Measurements from ENCODE around the gene FIZ1.

DNA sequence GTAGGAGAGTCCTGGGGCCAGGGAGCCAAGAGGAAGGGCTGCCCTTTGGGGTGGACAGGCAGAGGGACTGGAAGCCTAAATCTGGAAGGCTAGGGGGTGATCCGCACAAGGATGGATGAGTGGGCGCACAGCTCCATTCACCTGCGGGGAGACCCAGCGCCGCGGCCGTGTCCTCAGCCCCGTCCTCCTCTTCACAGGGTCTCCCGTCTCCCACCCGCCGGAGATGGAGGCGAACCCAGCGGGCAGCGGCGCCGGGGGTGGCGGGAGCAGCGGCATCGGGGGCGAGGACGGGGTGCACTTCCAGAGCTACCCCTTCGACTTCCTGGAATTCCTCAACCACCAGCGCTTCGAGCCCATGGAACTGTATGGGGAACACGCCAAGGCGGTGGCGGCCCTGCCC is 14.1 kb upstream of the FIZ1 start:
- TF ChIP-seq POLR2AphosphoS5 (IDR thresholded peaks at IDR 0.05; ENCODE audit: low read depth, low read length) (no peak), TAF1 (IDR thresholded peaks at IDR 0.05; ENCODE audit: borderline replicate concordance, insufficient read depth, low read length) (no peak), SIN3A (IDR thresholded peaks at IDR 0.05; ENCODE audit: borderline replicate concordance, insufficient read depth, low read length) (no peak)
